MCF 10A (cell line): ENCODE measurements around the gene DGKA. TPM values are rescaled to one million over a fixed set of nuclear protein-coding genes. Genes with fewer than 3 reads are reported as not detected.

Source experiments
- BruUV-seq: library from RNA; stranded (reverse); fragments of 400-500 nt; replicated peaks from 2 replicates; lab custom pipeline; 2021; lab: Mats Ljungman, UMichigan
- CTCF ChIA-PET: fragments of 300-600 bp; sonication (Branson Sonifier 250); formaldehyde crosslinking; extraction: SDS; loops from one replicate; lab custom pipeline; 2021; ENCODE audit warnings: antibody characterized with exemption, inconsistent platforms; lab: Yijun Ruan, JAX
- POLR2A ChIA-PET: fragments of 300-600, 350-650 bp; sonication (Branson Sonifier 250); formaldehyde crosslinking; extraction: SDS; loops from one replicate; lab custom pipeline; 2020; ENCODE audit warnings: antibody characterized with exemption, inconsistent platforms; lab: Yijun Ruan, JAX
- DNase-seq: peaks from one replicate; pipeline ENCODE4 v3.0.0-alpha.2; 2018; ENCODE audit not compliant: unreplicated experiment
- H3K27ac Mint-ChIP-seq: one replicate; pipeline ENCODE4 v1.8.0; 2022; ENCODE audit warnings: mild to moderate bottlenecking, low read depth, mixed read lengths; ENCODE audit not compliant: unreplicated experiment
- H3K27me3 Mint-ChIP-seq: one replicate; pipeline ENCODE4 v1.8.0; 2022; ENCODE audit warnings: mixed read lengths; ENCODE audit not compliant: insufficient read depth, unreplicated experiment
- H3K36me3 Mint-ChIP-seq: one replicate; pipeline ENCODE4 v1.8.0; 2022; ENCODE audit warnings: mild to moderate bottlenecking, moderate library complexity, mixed read lengths; ENCODE audit not compliant: insufficient read depth, unreplicated experiment
- H3K4me1 Mint-ChIP-seq: one replicate; pipeline ENCODE4 v1.8.0; 2022; ENCODE audit warnings: mixed read lengths; ENCODE audit not compliant: insufficient read depth, unreplicated experiment
- H3K4me3 Mint-ChIP-seq: one replicate; pipeline ENCODE4 v1.8.0; 2022; ENCODE audit warnings: mild to moderate bottlenecking, moderate library complexity, mixed read lengths; ENCODE audit not compliant: unreplicated experiment
- H3K9me3 Mint-ChIP-seq: one replicate; pipeline ENCODE4 v1.8.0; 2022; ENCODE audit warnings: mixed read lengths; ENCODE audit not compliant: unreplicated experiment
- intact Hi-C: fragments of 100-400 bp; cut with micrococcal nuclease; formaldehyde crosslinking; loops from 2 replicates; pipeline ENCODE4 v1.14.1; 2022
- total RNA-seq: library from RNA; stranded (reverse); gene quantifications from 2 replicates; pipeline ENCODE4 v1.2.3, GENCODE V29; 2022
- TF ChIP-seq, protein P1 (sequence below): fragments of 200-600 bp; IDR thresholded peaks from one replicate; pipeline ENCODE4 v1.8.0; 2022; ENCODE audit warnings: antibody characterized with exemption, mild to moderate bottlenecking; ENCODE audit not compliant: unreplicated experiment

Gene DGKA
- total RNA-seq, 1 experiment from 2014 or later: 236 TPM

DNA sequence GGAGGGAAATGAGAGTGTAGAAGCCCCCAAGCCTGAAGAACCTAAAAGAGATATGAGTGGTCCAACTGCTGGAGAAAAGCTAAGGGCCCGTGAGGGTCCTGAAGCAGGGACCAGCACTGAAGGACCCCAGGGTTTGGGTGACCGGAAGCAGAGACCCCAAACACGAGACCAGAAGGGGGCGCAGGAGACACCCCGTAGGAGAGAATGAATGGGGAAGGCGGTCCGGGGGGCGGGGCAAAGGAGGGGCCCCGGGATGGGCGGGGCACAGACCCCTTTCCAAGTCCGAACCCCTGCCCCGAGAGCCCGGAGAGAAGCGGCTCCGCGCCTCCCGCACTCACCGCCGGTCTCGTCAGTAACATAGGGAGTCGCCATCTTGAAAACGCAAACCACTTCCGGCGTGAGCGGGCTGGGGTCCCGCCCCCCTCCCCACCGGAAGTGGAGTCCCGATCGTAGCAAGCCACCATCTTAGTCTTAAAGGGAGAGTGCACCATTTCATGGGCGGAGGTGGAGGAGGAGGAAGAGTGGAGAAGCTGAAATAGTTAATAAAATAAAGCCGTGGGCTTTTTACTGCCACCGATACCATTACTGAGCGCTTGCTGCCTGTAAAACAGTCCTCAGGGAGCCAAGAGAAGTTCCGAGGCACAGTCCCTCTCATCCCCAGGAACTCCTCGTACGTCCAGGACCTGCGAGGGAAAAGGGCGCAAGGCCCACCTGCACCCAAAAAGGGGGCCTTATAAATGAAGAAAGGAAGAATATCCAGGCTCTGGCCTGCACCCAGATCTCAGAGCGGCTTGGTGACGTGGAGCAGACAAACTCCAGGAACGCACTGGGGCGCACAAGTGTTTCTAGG lies 4.0 kb upstream of the DGKA start:
- no TSS peak for BruUV-seq
- Mint-ChIP-seq H3K4me1 (peaks cover 38% of the 10 kb centered on the region), H3K4me3 (peak overlapping the region; percentile 95), H3K36me3 (peaks cover 24% of the 10 kb centered on the region), H3K27me3 (no peaks in the 10 kb centered on the region), H3K9me3 (no peaks in the 10 kb centered on the region), H3K27ac (peak overlapping the region; percentile 93)
- intact Hi-C loops: loop anchor here (1.0 kb wide), 4 partner anchors 46 to 110 kb away; partner anchors contain the start of genes DNAJC14 and SARNP
- CTCF ChIA-PET: interaction anchor here (0.6 to 8.2 kb wide), 30 partner anchors 10 to 187 kb away, joined by 3 to 108 read pairs (median 4); partner anchors contain the start of genes DNAJC14, ORMDL2, RAB5B and SARNP
- peak; percentile 91 for DNase-seq
- POLR2A ChIA-PET: interaction anchor here (0.7 to 12.6 kb wide), 17 partner anchors 11 to 271 kb away, joined by 3 to 207 read pairs (median 4); partner anchors contain the start of genes CD63, DNAJC14, ORMDL2 and RAB5B
- TF ChIP-seq, protein P1, sequence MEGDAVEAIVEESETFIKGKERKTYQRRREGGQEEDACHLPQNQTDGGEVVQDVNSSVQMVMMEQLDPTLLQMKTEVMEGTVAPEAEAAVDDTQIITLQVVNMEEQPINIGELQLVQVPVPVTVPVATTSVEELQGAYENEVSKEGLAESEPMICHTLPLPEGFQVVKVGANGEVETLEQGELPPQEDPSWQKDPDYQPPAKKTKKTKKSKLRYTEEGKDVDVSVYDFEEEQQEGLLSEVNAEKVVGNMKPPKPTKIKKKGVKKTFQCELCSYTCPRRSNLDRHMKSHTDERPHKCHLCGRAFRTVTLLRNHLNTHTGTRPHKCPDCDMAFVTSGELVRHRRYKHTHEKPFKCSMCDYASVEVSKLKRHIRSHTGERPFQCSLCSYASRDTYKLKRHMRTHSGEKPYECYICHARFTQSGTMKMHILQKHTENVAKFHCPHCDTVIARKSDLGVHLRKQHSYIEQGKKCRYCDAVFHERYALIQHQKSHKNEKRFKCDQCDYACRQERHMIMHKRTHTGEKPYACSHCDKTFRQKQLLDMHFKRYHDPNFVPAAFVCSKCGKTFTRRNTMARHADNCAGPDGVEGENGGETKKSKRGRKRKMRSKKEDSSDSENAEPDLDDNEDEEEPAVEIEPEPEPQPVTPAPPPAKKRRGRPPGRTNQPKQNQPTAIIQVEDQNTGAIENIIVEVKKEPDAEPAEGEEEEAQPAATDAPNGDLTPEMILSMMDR: peak; percentile 85

DNA sequence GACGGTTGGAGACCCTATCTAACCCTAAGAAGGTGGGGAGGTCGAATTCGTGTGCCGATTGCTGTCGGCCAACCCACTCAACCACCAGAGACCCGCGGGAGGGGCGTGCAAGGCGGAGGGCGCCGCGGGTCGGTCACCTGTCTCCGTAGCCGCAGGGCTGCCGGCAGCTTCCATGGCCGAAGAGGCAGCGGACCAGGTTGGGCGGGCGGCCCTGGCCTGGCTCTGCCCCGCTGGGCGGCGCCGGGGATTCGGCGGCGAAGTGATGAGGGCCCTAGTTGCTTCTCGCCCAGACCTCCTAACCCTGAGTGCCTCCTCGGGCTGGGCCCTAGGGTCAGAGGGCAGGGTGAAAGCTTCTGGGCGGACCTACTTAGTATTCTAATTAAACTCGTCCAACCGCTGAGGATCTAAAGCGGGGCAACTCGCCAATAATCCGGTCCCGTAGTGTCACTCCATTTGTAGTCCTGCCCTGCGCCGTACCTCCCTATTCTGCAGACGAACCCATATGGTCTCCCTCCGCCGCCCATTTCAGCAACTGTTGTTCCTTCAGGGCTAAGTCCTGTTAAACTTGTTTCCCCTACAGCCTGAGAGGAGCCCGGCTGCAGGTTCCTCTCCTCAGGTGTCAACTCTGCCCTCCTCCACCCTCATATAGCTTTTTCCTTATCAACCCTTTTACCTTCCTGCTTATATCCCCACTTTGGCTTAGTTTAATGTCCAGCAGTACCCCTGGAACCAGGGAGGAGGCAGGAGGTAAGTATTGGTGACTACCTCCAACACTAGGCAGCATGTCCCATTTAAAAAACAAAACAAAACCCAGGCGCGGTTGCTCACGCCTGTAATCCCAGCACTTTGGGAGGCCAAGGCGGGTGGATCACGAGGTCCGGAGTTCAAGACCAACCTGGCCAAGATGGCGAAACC lies 3.1 kb upstream of the DGKA start, which contains the start of gene PYM1:
Gene PYM1, minus strand, starts transcription at position 307 of the 915 bp plus-strand sequence. Its CDS starts 133 bp downstream, at position 174.
- intact Hi-C loops: loop anchor here (1.0 kb wide), 2 partner anchors 80 to 99 kb away; partner anchors contain the start of gene DNAJC14
- peaks cover 43% of the 10 kb centered on the region for H3K4me1 Mint-ChIP-seq
- no peaks in the 10 kb centered on the region for H3K27me3 Mint-ChIP-seq

DNA sequence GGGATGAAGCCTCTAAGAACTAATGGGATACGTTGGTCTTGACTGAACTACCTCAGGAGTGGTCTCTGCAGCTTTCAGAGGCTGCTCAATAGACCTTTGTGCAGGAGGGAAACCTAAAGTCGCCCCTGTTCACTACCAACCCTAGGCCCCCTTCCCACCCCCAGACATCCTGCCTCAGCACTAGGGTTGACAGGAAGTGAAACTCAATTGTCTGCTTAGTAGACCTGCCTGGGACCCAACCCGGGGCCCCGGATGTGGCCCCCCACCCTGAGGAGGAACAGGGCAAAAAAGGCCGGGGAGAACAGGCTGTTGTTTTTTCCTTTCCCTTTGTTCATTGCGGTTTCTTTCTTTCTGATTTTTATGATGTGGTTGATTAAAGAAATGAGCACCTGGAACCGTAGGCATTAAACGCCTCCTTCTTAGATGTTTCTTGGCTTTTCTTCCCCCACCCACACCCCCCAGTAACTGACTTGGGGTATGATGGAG lies 1.6 kb upstream of the DGKA start:
- H3K9me3 Mint-ChIP-seq: no peaks in the 10 kb centered on the region
- peak overlapping the region; percentile 89 for H3K27ac Mint-ChIP-seq
- intact Hi-C loops: no loop called here
- no peak for DNase-seq
- POLR2A ChIA-PET: interaction anchor here (0.6 to 12.6 kb wide), 15 partner anchors 9 to 200 kb away, joined by 3 to 207 read pairs (median 10); partner anchors contain the start of genes CD63, DNAJC14, ORMDL2 and RAB5B
- CTCF ChIA-PET: interaction anchor here (0.5 to 8.2 kb wide), 10 partner anchors 9 to 191 kb away, joined by 3 to 108 read pairs (median 4); partner anchors contain the start of genes DNAJC14, ORMDL2 and SARNP
- H3K4me3 Mint-ChIP-seq: peak overlapping the region; percentile 48
- H3K27me3 Mint-ChIP-seq: no peaks in the 10 kb centered on the region
- BruUV-seq: no TSS peak
- H3K4me1 Mint-ChIP-seq: peaks cover 41% of the 10 kb centered on the region
- H3K36me3 Mint-ChIP-seq: peaks cover 3% of the 10 kb centered on the region
- TF ChIP-seq, protein P1: no peak

More for the DNA sequence above, 3.1 kb upstream of the DGKA start, which contains the start of gene PYM1:
- CTCF ChIA-PET: interaction anchor here (0.6 to 8.2 kb wide), 9 partner anchors 10 to 431 kb away, joined by 3 to 108 read pairs (median 4); partner anchors contain the start of genes ORMDL2 and SARNP
- peak within 1 kb of the TSS; percentile 93 for H3K27ac Mint-ChIP-seq
- BruUV-seq: no TSS peak
- H3K9me3 Mint-ChIP-seq: no peaks in the 10 kb centered on the region
- TF ChIP-seq, protein P1: no peak
- POLR2A ChIA-PET: interaction anchor here (0.7 to 12.6 kb wide), 17 partner anchors 11 to 198 kb away, joined by 3 to 207 read pairs (median 4); partner anchors contain the start of genes CD63, DNAJC14, ORMDL2 and RAB5B
- peak; percentile 87 for DNase-seq
- peaks cover 15% of the 10 kb centered on the region for H3K36me3 Mint-ChIP-seq
- peak within 1 kb of the TSS; percentile 95 for H3K4me3 Mint-ChIP-seq
